Keratinocyte (primary cell): ENCODE results near the gene RGS17. TPM values are rescaled to one million over a fixed set of nuclear protein-coding genes. Genes with fewer than 3 reads are reported as not detected.

Experiments
- DNase-seq: peaks from one replicate; pipeline ENCODE4 v3.0.0-alpha.2; 2011; ENCODE audit warnings: low read depth, missing footprints, low spot score
- FAIRE-seq: peaks from 2 replicates; lab custom pipeline; 2011; peaks lifted over from hg19 to GRCh38; lab: Jason Lieb, UNC
- H2AFZ ChIP-seq: 2 replicates; pipeline ENCODE4 v1.6.0; 2012; ENCODE audit warnings: low read length, control low read depth, inconsistent platforms; ENCODE audit not compliant: control insufficient read depth
- H3K27ac ChIP-seq: 2 replicates; pipeline ENCODE4 v1.5.1; 2011; ENCODE audit warnings: low read length; ENCODE audit not compliant: control insufficient read depth, insufficient read depth
- H3K27me3 ChIP-seq: 3 replicates; pipeline ENCODE4 v1.6.0; 2011; ENCODE audit warnings: low read length; ENCODE audit not compliant: control insufficient read depth, insufficient read depth; ENCODE audit errors: extremely low read depth
- H3K36me3 ChIP-seq, 2 experiments: 2 replicates in 1 of 2; 3 replicates in 1 of 2; pipeline ENCODE4 v1.5.1; 2011; ENCODE audit warnings: low read length in 2 of 2, mild to moderate bottlenecking in 1 of 2; ENCODE audit not compliant: control insufficient read depth in 2 of 2, insufficient read depth in 2 of 2; ENCODE audit errors: extremely low read depth in 1 of 2
- H3K4me1 ChIP-seq: 3 replicates; pipeline ENCODE4 v1.5.1; 2011; ENCODE audit warnings: low read length; ENCODE audit not compliant: control insufficient read depth, insufficient read depth; ENCODE audit errors: extremely low read depth
- H3K4me2 ChIP-seq: 3 replicates; pipeline ENCODE4 v1.6.0; 2011; ENCODE audit warnings: low read depth, low read length; ENCODE audit not compliant: control insufficient read depth, insufficient read depth; ENCODE audit errors: extremely low read depth
- H3K4me3 ChIP-seq, 3 experiments: fragments of 200-600 bp in 1 of 3; sonication (generic) in 1 of 3; 2 replicates in 2 of 3; 3 replicates in 1 of 3; pipeline ENCODE4 v1.5.1; 2011 to 2016; ENCODE audit warnings: low read length in 3 of 3, mild to moderate bottlenecking in 3 of 3, control low read depth in 2 of 3, inconsistent platforms in 1 of 3, low read depth in 1 of 3, mixed read lengths in 1 of 3, mixed run types in 1 of 3, moderate library complexity in 1 of 3; ENCODE audit not compliant: control insufficient read depth in 2 of 3, insufficient read depth in 2 of 3; ENCODE audit errors: extremely low read depth in 1 of 3
- H3K79me2 ChIP-seq: 2 replicates; pipeline ENCODE4 v1.6.0; 2012; ENCODE audit warnings: low read length; ENCODE audit not compliant: control insufficient read depth, insufficient read depth
- H3K9ac ChIP-seq: 3 replicates; pipeline ENCODE4 v1.6.0; 2011; ENCODE audit warnings: low read length; ENCODE audit not compliant: control insufficient read depth, insufficient read depth; ENCODE audit errors: extremely low read depth
- H3K9me1 ChIP-seq: 3 replicates; pipeline ENCODE4 v1.6.0; 2011; ENCODE audit warnings: low read length; ENCODE audit not compliant: control insufficient read depth, insufficient read depth; ENCODE audit errors: extremely low read depth
- H3K9me3 ChIP-seq: 2 replicates; pipeline ENCODE4 v1.5.1; 2012; ENCODE audit warnings: low read depth, low read length; ENCODE audit not compliant: control insufficient read depth
- H4K20me1 ChIP-seq: 3 replicates; pipeline ENCODE4 v1.6.0; 2011; ENCODE audit warnings: low read length; ENCODE audit not compliant: control insufficient read depth, insufficient read depth; ENCODE audit errors: extremely low read depth
- EZH2 ChIP-seq: IDR thresholded peaks from one replicate; pipeline ENCODE4 v1.6.1; 2012; ENCODE audit warnings: inconsistent platforms, mild to moderate bottlenecking, low read length, moderate library complexity
- dilution Hi-C: fragments of 300-500 bp; cut with MboI; formaldehyde crosslinking; loops from one replicate; pipeline ENCODE4 v1.7.0; 2020; ENCODE audit warnings: low sequenced_read_pairs; ENCODE audit not compliant: extremely low pct_ligation_motif_present
- polyA plus RNA-seq, 5 experiments: library from polyadenylated mRNA; depleted of rRNA in 3 of 5; stranded (reverse) in 3 of 5; stranded (forward) in 1 of 5; unstranded in 1 of 5; fragments of >200 nt; gene quantifications; 1 replicate in 1 of 5; 2 replicates in 3 of 5; 3 replicates in 1 of 5; pipeline versions ENCODE4 v1.2.1 to v1.2.3, GENCODE V29; 2011 to 2012; ENCODE audit warnings: missing spikeins in 2 of 5, low read depth in 1 of 5, low replicate concordance in 1 of 5
- TF ChIP-seq, protein P1 (sequence below), 3 experiments: IDR thresholded peaks in 1 of 3; conservative IDR thresholded peaks in 1 of 3; optimal IDR thresholded peaks in 1 of 3; 2 replicates in 2 of 3; 3 replicates in 1 of 3; pipeline versions ENCODE3 to v1.5.1; 2011; ENCODE audit warnings: low read length in 3 of 3, mild to moderate bottlenecking in 3 of 3, moderate library complexity in 2 of 3, control low read depth in 1 of 3, inconsistent platforms in 1 of 3; ENCODE audit not compliant: insufficient read depth in 2 of 3; ENCODE audit errors: extremely low read depth in 1 of 3

The RGS17 gene
- polyA plus RNA-seq, 1 donor (not counting 4 experiments of a cell fraction or from before 2014, with no cell fraction given), result 0.22 TPM

GRCh38 chr6:153162172-153162571, 31.1 kb upstream of the RGS17 start:
- Histone ChIP-seq H2AFZ (no peak overlapping the region), H3K36me3 (no peaks in the 10 kb centered on the region), H3K4me3 (no peak overlapping the region), H3K79me2 (no peaks in the 10 kb centered on the region), H3K9me1 (no peaks in the 10 kb centered on the region), H3K27me3 (no peaks in the 10 kb centered on the region), H3K27ac (no peak overlapping the region), H3K4me1 (peaks cover 8% of the 10 kb centered on the region), H3K4me2 (no peak overlapping the region), H3K9me3 (no peaks in the 10 kb centered on the region), H4K20me1 (no peaks in the 10 kb centered on the region), H3K9ac (no peak overlapping the region)
- DNase-seq, result no peak
- TF ChIP-seq EZH2, result no peak
- dilution Hi-C loops, result no loop called here
- no peak for FAIRE-seq

GRCh38 chr6:153160221-153160620, 29.1 kb upstream of the RGS17 start:
- dilution Hi-C loops, result no loop called here
- Histone ChIP-seq H3K9me1 (no peaks in the 10 kb centered on the region), H4K20me1 (no peaks in the 10 kb centered on the region), H3K27ac (no peak overlapping the region), H3K27me3 (no peaks in the 10 kb centered on the region), H3K4me1 (no peaks in the 10 kb centered on the region), H2AFZ (no peak overlapping the region), H3K4me2 (no peak overlapping the region), H3K4me3 (no peak overlapping the region), H3K79me2 (no peaks in the 10 kb centered on the region), H3K9me3 (no peaks in the 10 kb centered on the region), H3K36me3 (no peaks in the 10 kb centered on the region), H3K9ac (no peak overlapping the region)
- TF ChIP-seq, protein P1, sequence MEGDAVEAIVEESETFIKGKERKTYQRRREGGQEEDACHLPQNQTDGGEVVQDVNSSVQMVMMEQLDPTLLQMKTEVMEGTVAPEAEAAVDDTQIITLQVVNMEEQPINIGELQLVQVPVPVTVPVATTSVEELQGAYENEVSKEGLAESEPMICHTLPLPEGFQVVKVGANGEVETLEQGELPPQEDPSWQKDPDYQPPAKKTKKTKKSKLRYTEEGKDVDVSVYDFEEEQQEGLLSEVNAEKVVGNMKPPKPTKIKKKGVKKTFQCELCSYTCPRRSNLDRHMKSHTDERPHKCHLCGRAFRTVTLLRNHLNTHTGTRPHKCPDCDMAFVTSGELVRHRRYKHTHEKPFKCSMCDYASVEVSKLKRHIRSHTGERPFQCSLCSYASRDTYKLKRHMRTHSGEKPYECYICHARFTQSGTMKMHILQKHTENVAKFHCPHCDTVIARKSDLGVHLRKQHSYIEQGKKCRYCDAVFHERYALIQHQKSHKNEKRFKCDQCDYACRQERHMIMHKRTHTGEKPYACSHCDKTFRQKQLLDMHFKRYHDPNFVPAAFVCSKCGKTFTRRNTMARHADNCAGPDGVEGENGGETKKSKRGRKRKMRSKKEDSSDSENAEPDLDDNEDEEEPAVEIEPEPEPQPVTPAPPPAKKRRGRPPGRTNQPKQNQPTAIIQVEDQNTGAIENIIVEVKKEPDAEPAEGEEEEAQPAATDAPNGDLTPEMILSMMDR (optimal IDR thresholded peaks at IDR 0.05 in 1 of 3, IDR thresholded peaks at IDR 0.05 in 1 of 3, conservative IDR thresholded peaks at IDR 0.05 in 1 of 3; ENCODE audit: extremely low read depth in 1 of 3, insufficient read depth in 2 of 3, low read length in 3 of 3), result no peak
- TF ChIP-seq EZH2, result no peak
- no peak for DNase-seq
- FAIRE-seq, result no peak

- dilution Hi-C loops, result no loop called here
Measured at GRCh38 chr6:153150752-153151440, 19.8 kb upstream of the RGS17 start.

More at GRCh38 chr6:153150752-153151440, 19.8 kb upstream of the RGS17 start:
- no peak overlapping the region for H3K4me2 ChIP-seq
- H3K4me1 ChIP-seq, result no peaks in the 10 kb centered on the region
- H3K9me1 ChIP-seq, result no peaks in the 10 kb centered on the region
- no peak overlapping the region for H3K9ac ChIP-seq
- TF ChIP-seq EZH2, result no peak
- TF ChIP-seq, protein P1 (optimal IDR thresholded peaks at IDR 0.05 in 1 of 3, IDR thresholded peaks at IDR 0.05 in 1 of 3, conservative IDR thresholded peaks at IDR 0.05 in 1 of 3; ENCODE audit: extremely low read depth in 1 of 3, insufficient read depth in 2 of 3, low read length in 3 of 3), result no peak
- H3K79me2 ChIP-seq, result no peaks in the 10 kb centered on the region
- no peak overlapping the region for H3K27ac ChIP-seq
- no peaks in the 10 kb centered on the region for H4K20me1 ChIP-seq
- no peaks in the 10 kb centered on the region for H3K9me3 ChIP-seq
- no peak overlapping the region for H3K4me3 ChIP-seq
- no peak overlapping the region for H2AFZ ChIP-seq
- FAIRE-seq, result no peak
- no peaks in the 10 kb centered on the region for H3K36me3 ChIP-seq
- no peaks in the 10 kb centered on the region for H3K27me3 ChIP-seq
- no peak for DNase-seq
